ENCODE measurements around the gene NAA80.

NAA80 gene

GRCh38 chr3:50319894-50320625 lies 20.9 kb upstream of the NAA80 start:
- TF ChIP-seq CTCF (IDR thresholded peaks at IDR 0.05; ENCODE audit: extremely low read depth, insufficient read depth, missing control alignments) = no peak
- DNase-seq (ENCODE audit: low spot score) = no peak
- in situ Hi-C loops (cut with MboI; ENCODE audit: low pct_unique_long_range_greater_than_20kb, low sequenced_read_pairs, unreplicated experiment) = no loop called here

- no peak for DNase-seq (ENCODE audit: low spot score)
- in situ Hi-C loops (cut with MboI; ENCODE audit: low pct_unique_long_range_greater_than_20kb, low sequenced_read_pairs, unreplicated experiment) = no loop called here
- no peak for TF ChIP-seq CTCF (IDR thresholded peaks at IDR 0.05; ENCODE audit: extremely low read depth, insufficient read depth, missing control alignments)
Measured at GRCh38 chr3:50319181-50319893, 20.1 kb upstream of the NAA80 start.

- TF ChIP-seq CTCF (IDR thresholded peaks at IDR 0.05; ENCODE audit: extremely low read depth, insufficient read depth, missing control alignments) = no peak
- in situ Hi-C loops (cut with MboI; ENCODE audit: low pct_unique_long_range_greater_than_20kb, low sequenced_read_pairs, unreplicated experiment) = no loop called here
- DNase-seq (ENCODE audit: low spot score) = no peak
Measured at GRCh38 chr3:50318615-50319014, 19.4 kb upstream of the NAA80 start.

- no peak for DNase-seq (ENCODE audit: low spot score)
- no peak for TF ChIP-seq CTCF (IDR thresholded peaks at IDR 0.05; ENCODE audit: extremely low read depth, insufficient read depth, missing control alignments)
- in situ Hi-C loops (cut with MboI; ENCODE audit: low pct_unique_long_range_greater_than_20kb, low sequenced_read_pairs, unreplicated experiment) = no loop called here
Measured at GRCh38 chr3:50318163-50318562, 19.0 kb upstream of the NAA80 start.

- no peak for DNase-seq (ENCODE audit: low spot score)
- TF ChIP-seq CTCF (IDR thresholded peaks at IDR 0.05; ENCODE audit: extremely low read depth, insufficient read depth, missing control alignments) = no peak
- in situ Hi-C loops (cut with MboI; ENCODE audit: low pct_unique_long_range_greater_than_20kb, low sequenced_read_pairs, unreplicated experiment) = no loop called here
Measured at GRCh38 chr3:50317300-50317699, 18.1 kb upstream of the NAA80 start.

GRCh38 chr3:50316657-50317242 lies 17.5 kb upstream of the NAA80 start:
- DNase-seq (ENCODE audit: low spot score) = no peak
- no peak for TF ChIP-seq CTCF (IDR thresholded peaks at IDR 0.05; ENCODE audit: extremely low read depth, insufficient read depth, missing control alignments)
- in situ Hi-C loops (cut with MboI; ENCODE audit: low pct_unique_long_range_greater_than_20kb, low sequenced_read_pairs, unreplicated experiment) = no loop called here
